ENCODE data around the gene PLB1.

PLB1 gene

DNA sequence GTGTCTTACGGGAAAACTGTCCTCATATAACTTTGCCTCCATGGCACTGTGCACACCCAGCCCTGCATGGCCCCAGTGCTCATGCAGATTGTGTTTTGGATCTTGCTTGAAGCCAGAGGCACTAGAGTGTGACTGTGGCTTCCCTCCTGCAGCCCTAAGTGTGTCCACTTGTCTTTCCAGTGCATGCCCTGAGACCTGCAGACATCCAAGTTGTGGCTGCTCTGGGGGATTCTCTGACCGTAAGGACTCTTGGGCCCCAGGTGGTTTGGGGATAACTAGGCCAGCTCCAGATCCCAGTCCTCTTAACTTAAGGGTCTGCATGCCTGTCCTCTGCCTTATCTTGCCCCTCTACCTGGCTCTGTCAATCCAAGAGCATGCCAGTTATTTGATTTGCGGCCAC lies 96.6 kb downstream of the PLB1 start:
- no peak overlapping the region for H3K4me3 ChIP-seq (ENCODE audit: low read depth, low read length)
- no peaks in the 10 kb centered on the region for H3K9me3 ChIP-seq (ENCODE audit: control insufficient read depth, insufficient read depth, low read length)

DNA sequence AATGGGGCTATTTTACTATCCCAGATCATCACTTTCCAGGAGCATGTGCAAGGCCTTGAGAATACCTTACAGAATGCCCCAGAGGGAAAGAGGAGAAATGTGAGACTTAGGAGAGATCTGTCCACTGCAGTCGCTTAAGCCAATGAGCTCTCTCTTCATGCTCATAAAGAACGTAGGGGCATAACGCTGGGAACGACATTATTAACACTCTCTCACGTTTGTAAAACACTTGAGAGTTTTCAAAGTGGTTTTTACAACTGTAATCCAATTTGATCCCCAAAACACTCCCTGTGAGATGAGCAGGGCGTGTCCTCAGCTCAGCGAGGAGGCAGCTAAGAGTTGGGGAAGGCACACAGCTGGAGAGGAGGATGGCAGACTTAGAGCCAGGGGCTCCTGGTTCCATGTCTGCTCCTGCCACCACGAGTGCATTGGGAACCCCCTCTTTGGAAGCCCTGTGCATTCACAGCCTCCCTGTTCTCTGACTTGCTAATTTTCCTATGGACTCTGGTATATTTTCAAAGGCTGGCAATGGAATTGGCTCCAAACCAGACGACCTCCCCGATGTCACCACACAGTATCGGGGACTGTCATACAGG lies 97.4 kb downstream of the PLB1 start:
- H3K27ac ChIP-seq (ENCODE audit: low read depth, low read length): no peak overlapping the region
- H3K9me3 ChIP-seq (ENCODE audit: control insufficient read depth, insufficient read depth, low read length): no peaks in the 10 kb centered on the region
- H3K4me3 ChIP-seq (ENCODE audit: low read depth, low read length): no peak overlapping the region
- no peaks in the 10 kb centered on the region for H3K27me3 ChIP-seq (ENCODE audit: control insufficient read depth, insufficient read depth, low read length)
- peaks cover 21% of the 10 kb centered on the region for H3K4me1 ChIP-seq (ENCODE audit: control insufficient read depth, insufficient read depth, low read length)
- no peaks in the 10 kb centered on the region for H3K36me3 ChIP-seq (ENCODE audit: control insufficient read depth, insufficient read depth, low read length)
- H3K9ac ChIP-seq (ENCODE audit: low read depth, low read length): no peak overlapping the region

More for the DNA sequence above, 96.6 kb downstream of the PLB1 start:
- Histone ChIP-seq H3K27me3 (ENCODE audit: control insufficient read depth, insufficient read depth, low read length) (no peaks in the 10 kb centered on the region), H3K9ac (ENCODE audit: low read depth, low read length) (no peak overlapping the region), H3K36me3 (ENCODE audit: control insufficient read depth, insufficient read depth, low read length) (no peaks in the 10 kb centered on the region), H3K4me1 (ENCODE audit: control insufficient read depth, insufficient read depth, low read length) (peaks cover 21% of the 10 kb centered on the region), H3K27ac (ENCODE audit: low read depth, low read length) (no peak overlapping the region)

DNA sequence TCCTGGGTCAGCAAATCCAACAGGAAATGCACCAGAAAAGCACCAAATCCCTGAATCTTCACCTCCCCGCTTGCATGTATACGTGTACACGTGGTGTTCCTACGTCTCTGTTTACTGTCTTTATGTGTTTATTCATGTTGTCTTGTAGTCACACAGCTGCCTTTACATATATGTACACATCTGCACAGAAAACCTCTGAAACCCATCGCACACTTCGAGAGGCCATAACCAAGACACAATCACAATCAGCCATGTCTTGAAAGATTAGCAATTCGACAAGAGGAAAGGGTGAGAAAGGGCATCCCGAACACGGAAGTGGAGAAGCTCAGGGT lies 98.1 kb downstream of the PLB1 start:
- H3K27ac ChIP-seq (ENCODE audit: low read depth, low read length): no peak overlapping the region
- peaks cover 21% of the 10 kb centered on the region for H3K4me1 ChIP-seq (ENCODE audit: control insufficient read depth, insufficient read depth, low read length)
- H3K4me3 ChIP-seq (ENCODE audit: low read depth, low read length): no peak overlapping the region
- H3K36me3 ChIP-seq (ENCODE audit: control insufficient read depth, insufficient read depth, low read length): no peaks in the 10 kb centered on the region
- no peaks in the 10 kb centered on the region for H3K9me3 ChIP-seq (ENCODE audit: control insufficient read depth, insufficient read depth, low read length)
- no peaks in the 10 kb centered on the region for H3K27me3 ChIP-seq (ENCODE audit: control insufficient read depth, insufficient read depth, low read length)
- H3K9ac ChIP-seq (ENCODE audit: low read depth, low read length): no peak overlapping the region

DNA sequence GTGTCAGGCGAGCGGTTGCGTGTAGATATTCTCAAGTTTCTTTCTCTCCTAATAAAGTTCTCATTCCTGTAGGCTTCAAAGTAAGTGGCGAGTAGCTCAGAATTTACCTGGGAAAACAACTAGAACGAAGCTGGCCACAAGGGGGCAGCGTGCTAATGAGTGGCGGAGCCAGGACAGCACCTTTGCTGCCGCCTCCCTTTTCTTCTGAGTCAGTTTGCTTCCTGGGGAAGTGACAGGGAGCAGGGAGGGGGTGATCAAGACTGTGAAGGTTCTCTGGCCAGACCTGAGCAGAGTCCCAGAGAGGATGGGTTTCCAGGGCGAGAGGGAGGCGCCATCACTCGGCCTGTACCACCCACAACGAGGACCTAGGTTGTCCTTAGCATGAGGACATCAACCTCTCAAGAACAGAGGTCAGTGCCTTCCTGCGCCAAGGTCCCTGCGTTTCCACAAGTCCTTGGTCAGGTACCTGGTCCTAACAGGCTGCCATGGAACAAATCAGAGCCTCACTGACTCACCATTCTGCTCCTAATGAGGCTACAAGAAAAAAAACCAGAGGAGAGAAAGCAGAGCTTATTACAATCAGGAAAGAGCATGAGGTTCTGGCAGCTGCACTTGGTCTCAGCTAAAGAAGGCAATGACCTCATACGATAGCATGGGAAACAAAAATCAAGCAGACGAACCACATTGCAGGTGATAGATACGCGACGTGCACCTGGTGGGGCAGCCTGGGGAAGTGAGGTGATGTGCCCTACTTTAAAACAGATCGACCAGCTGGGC lies 98.7 kb downstream of the PLB1 start:
- Histone ChIP-seq H3K4me1 (ENCODE audit: control insufficient read depth, insufficient read depth, low read length) (peaks cover 21% of the 10 kb centered on the region), H3K9ac (ENCODE audit: low read depth, low read length) (no peak overlapping the region), H3K36me3 (ENCODE audit: control insufficient read depth, insufficient read depth, low read length) (no peaks in the 10 kb centered on the region), H3K27me3 (ENCODE audit: control insufficient read depth, insufficient read depth, low read length) (no peaks in the 10 kb centered on the region), H3K27ac (ENCODE audit: low read depth, low read length) (peak overlapping the region; percentile 21), H3K4me3 (ENCODE audit: low read depth, low read length) (no peak overlapping the region), H3K9me3 (ENCODE audit: control insufficient read depth, insufficient read depth, low read length) (no peaks in the 10 kb centered on the region)

DNA sequence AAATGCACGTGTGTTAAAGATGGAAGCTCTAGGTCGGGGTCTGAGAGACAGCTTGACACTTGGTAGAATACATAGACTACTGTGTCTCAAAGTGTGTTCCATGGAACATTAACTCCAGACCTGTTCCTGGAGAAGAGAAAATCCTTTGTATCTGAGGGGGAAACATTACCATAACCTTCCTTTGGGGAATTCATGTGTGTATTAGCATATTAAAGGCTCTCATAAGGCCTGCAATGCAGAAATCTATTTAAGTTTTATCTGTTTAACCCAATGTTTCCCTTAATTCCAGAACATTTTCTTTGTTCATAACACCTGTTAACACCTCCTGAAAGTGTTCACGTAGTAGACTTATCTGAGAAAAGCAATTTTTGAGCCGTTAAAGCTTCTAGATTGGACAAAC lies 99.5 kb downstream of the PLB1 start:
- H3K27me3 ChIP-seq (ENCODE audit: control insufficient read depth, insufficient read depth, low read length): no peaks in the 10 kb centered on the region
- H3K27ac ChIP-seq (ENCODE audit: low read depth, low read length): no peak overlapping the region
- H3K4me3 ChIP-seq (ENCODE audit: low read depth, low read length): no peak overlapping the region
- H3K4me1 ChIP-seq (ENCODE audit: control insufficient read depth, insufficient read depth, low read length): peaks cover 21% of the 10 kb centered on the region
- no peaks in the 10 kb centered on the region for H3K9me3 ChIP-seq (ENCODE audit: control insufficient read depth, insufficient read depth, low read length)
- no peak overlapping the region for H3K9ac ChIP-seq (ENCODE audit: low read depth, low read length)
- no peaks in the 10 kb centered on the region for H3K36me3 ChIP-seq (ENCODE audit: control insufficient read depth, insufficient read depth, low read length)

DNA sequence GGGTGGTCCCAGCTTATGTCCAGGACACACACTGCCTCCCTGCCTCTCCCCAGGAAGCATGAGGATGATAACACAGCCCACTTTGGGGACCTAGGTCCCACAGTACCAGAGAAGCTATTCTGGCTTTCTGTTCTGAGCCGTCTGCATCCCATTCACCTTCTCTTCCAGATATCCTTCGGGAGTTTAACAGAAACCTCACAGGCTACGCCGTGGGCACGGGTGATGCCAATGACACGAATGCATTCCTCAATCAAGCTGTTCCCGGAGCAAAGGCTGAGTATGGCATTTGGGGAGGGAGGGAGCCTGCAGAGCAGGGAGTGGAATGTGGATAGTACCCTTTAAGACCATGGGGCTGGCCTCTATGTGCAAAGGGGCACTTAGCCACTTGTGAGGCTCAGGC lies 102.6 kb downstream of the PLB1 start:
- no peaks in the 10 kb centered on the region for H3K36me3 ChIP-seq (ENCODE audit: control insufficient read depth, insufficient read depth, low read length)
- no peaks in the 10 kb centered on the region for H3K9me3 ChIP-seq (ENCODE audit: control insufficient read depth, insufficient read depth, low read length)
- no peaks in the 10 kb centered on the region for H3K27me3 ChIP-seq (ENCODE audit: control insufficient read depth, insufficient read depth, low read length)
- no peak overlapping the region for H3K27ac ChIP-seq (ENCODE audit: low read depth, low read length)
- H3K4me3 ChIP-seq (ENCODE audit: low read depth, low read length): no peak overlapping the region
- peaks cover 16% of the 10 kb centered on the region for H3K4me1 ChIP-seq (ENCODE audit: control insufficient read depth, insufficient read depth, low read length)
- no peak overlapping the region for H3K9ac ChIP-seq (ENCODE audit: low read depth, low read length)

DNA sequence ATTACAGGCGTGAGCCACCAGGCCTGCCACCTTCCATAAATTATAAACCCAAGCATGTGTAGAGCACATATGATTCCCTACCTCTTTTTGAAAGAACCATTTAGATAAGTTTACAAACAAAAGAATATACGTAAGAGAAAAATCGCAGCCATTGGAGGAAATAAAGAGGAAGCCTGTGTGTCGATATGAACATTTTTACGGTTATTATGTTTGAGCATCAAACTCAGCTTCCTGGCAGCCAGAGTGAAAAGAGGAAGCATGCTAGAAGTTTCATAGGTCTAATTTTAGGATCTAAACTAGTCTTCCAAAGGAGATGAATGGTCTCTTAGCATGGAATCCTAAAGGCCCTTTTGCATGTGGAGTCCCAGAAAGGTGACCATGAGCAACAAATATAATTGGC lies 104.3 kb downstream of the PLB1 start:
- H3K4me1 ChIP-seq (ENCODE audit: control insufficient read depth, insufficient read depth, low read length): peaks cover 2% of the 10 kb centered on the region; the same call in 1 of the 2 replicates
- H3K27ac ChIP-seq (ENCODE audit: low read depth, low read length): no peak overlapping the region
- H3K4me3 ChIP-seq (ENCODE audit: low read depth, low read length): no peak overlapping the region
- H3K9me3 ChIP-seq (ENCODE audit: control insufficient read depth, insufficient read depth, low read length): no peaks in the 10 kb centered on the region
- no peaks in the 10 kb centered on the region for H3K36me3 ChIP-seq (ENCODE audit: control insufficient read depth, insufficient read depth, low read length)
- no peaks in the 10 kb centered on the region for H3K27me3 ChIP-seq (ENCODE audit: control insufficient read depth, insufficient read depth, low read length)
- no peak overlapping the region for H3K9ac ChIP-seq (ENCODE audit: low read depth, low read length)

DNA sequence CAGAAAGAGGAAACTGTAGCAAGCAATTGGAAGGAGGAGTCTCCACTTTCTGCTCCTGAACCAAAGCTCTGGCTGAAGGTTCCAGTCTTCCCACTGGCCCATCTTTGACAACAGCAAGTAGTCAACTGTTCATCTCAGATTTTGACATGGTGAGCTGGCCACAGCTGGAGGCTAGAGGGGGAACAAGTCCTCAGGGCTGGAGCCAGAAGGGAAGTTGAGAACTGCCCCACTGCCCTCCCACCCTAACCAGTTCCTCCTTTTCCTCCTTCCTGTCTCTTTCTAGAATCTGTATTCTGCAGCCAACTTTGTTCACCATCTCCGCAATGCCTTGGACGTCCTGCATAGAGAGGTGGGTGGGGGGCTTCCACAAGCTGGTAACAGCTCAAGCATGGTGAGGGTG lies 105.8 kb downstream of the PLB1 start:
- Histone ChIP-seq H3K4me3 (ENCODE audit: low read depth, low read length) (no peak overlapping the region), H3K27ac (ENCODE audit: low read depth, low read length) (no peak overlapping the region), H3K27me3 (ENCODE audit: control insufficient read depth, insufficient read depth, low read length) (no peaks in the 10 kb centered on the region), H3K36me3 (ENCODE audit: control insufficient read depth, insufficient read depth, low read length) (no peaks in the 10 kb centered on the region), H3K9ac (ENCODE audit: low read depth, low read length) (no peak overlapping the region), H3K9me3 (ENCODE audit: control insufficient read depth, insufficient read depth, low read length) (no peaks in the 10 kb centered on the region), H3K4me1 (ENCODE audit: control insufficient read depth, insufficient read depth, low read length) (peaks cover 3% of the 10 kb centered on the region)

DNA sequence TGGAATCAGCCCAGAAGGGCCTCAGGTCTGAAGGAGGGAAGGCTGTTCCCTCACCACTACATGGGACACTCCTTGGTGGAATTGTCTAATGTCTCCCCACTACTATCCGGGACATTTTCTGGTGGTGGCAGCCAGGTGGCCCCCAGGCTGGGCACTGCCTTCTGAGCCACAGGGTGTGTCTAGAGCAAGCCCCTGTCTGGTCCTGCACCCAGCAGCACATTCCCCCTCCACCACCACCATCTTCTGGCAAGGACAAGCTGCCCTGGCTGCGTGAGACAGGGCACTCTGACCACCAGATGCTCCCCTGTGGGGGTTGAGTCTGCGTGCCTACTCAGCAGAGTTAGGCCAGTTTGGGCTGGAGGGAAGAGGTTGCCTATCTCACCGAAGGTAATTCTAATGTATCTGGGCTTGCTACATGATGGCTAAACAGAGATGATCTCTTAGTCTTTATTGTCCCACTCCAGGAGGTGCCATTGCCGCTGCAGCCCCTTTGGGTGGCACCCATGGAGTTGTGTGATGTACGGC lies 106.3 kb downstream of the PLB1 start:
- no peak overlapping the region for H3K9ac ChIP-seq (ENCODE audit: low read depth, low read length)
- H3K36me3 ChIP-seq (ENCODE audit: control insufficient read depth, insufficient read depth, low read length): no peaks in the 10 kb centered on the region
- H3K27ac ChIP-seq (ENCODE audit: low read depth, low read length): no peak overlapping the region
- H3K4me3 ChIP-seq (ENCODE audit: low read depth, low read length): no peak overlapping the region
- H3K9me3 ChIP-seq (ENCODE audit: control insufficient read depth, insufficient read depth, low read length): no peaks in the 10 kb centered on the region
- H3K4me1 ChIP-seq (ENCODE audit: control insufficient read depth, insufficient read depth, low read length): peaks cover 6% of the 10 kb centered on the region; the same call in 1 of the 2 replicates
- no peaks in the 10 kb centered on the region for H3K27me3 ChIP-seq (ENCODE audit: control insufficient read depth, insufficient read depth, low read length)

DNA sequence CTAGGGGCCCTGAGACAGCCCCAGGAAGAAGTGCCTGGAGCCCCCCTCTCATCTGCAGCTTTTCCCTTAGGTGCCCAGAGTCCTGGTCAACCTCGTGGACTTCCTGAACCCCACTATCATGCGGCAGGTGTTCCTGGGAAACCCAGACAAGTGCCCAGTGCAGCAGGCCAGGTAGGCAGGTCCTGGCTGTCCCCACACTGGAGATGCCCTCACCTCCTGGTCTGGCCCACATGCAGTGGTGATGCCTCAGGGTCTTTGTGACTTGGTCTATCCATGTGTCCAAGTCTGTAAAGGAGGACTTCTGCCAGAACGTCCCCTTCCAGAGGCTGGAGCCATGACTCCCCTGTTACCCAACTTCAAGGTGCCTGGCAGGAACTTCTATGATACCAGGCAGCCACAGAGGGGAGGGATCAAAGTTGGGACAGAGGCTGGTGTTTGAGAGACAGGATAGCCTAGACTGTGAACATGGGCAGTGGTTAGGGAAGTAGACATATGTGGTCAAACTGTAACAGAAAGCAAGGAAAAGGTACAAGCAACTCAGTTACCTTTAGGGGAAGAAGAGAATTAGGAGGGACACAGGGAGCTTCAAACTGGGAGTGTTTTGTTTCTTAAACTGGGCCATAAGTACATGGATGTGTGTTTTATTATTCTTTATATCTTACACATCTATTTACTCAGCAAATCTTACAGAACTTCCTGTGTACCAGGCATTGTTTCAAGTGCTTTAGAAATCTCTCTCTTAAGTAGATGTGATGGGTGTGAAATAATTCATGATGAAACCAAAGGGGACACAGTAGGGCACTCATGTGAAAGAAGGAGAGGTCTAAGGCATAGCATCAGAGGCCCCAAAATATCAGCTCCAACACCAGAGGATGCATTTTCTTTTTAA lies 107.1 kb downstream of the PLB1 start:
- Histone ChIP-seq H3K27ac (ENCODE audit: low read depth, low read length) (no peak overlapping the region), H3K9me3 (ENCODE audit: control insufficient read depth, insufficient read depth, low read length) (no peaks in the 10 kb centered on the region), H3K27me3 (ENCODE audit: control insufficient read depth, insufficient read depth, low read length) (no peaks in the 10 kb centered on the region), H3K4me1 (ENCODE audit: control insufficient read depth, insufficient read depth, low read length) (peaks cover 13% of the 10 kb centered on the region; the same call in 1 of the 2 replicates), H3K36me3 (ENCODE audit: control insufficient read depth, insufficient read depth, low read length) (no peaks in the 10 kb centered on the region), H3K9ac (ENCODE audit: low read depth, low read length) (no peak overlapping the region), H3K4me3 (ENCODE audit: low read depth, low read length) (no peak overlapping the region)

DNA sequence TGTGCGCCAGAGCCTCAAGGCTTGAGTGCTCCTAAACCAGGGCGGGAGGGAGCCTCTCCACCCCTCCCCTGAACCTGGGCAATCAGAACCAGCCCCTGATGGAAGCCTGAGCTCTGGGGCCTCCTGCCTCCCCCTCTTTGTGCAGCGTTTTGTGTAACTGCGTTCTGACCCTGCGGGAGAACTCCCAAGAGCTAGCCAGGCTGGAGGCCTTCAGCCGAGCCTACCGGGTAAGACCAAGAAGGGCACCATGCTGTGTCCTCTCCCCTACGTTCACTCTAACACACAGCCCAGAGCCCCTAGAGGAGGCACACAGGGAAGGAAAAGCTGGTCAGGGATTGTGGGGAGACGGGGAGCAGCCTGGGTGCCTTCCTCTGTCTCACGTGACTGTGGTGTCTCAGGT lies 108.0 kb downstream of the PLB1 start:
- Histone ChIP-seq H3K9me3 (ENCODE audit: control insufficient read depth, insufficient read depth, low read length) (no peaks in the 10 kb centered on the region), H3K27me3 (ENCODE audit: control insufficient read depth, insufficient read depth, low read length) (no peaks in the 10 kb centered on the region), H3K36me3 (ENCODE audit: control insufficient read depth, insufficient read depth, low read length) (no peaks in the 10 kb centered on the region), H3K9ac (ENCODE audit: low read depth, low read length) (no peak overlapping the region), H3K4me1 (ENCODE audit: control insufficient read depth, insufficient read depth, low read length) (peaks cover 13% of the 10 kb centered on the region; the same call in 1 of the 2 replicates), H3K4me3 (ENCODE audit: low read depth, low read length) (no peak overlapping the region), H3K27ac (ENCODE audit: low read depth, low read length) (no peak overlapping the region)

Data from HUES48 (cell line).